Measurements from ENCODE around the gene SLC8A1. TPM values are rescaled to one million over a fixed set of nuclear protein-coding genes. Genes with fewer than 3 reads are reported as not detected.

The SLC8A1 gene
- total and polyA plus RNA-seq, 10 of the 15 experiments (the other 5 are each of a cell fraction or from before 2014, with no cell fraction given), result under 0.01 to 1.2 (median 0.01) TPM; not detected in 3

GRCh38 chr2:40155728-40156127 lies 296.2 kb downstream of the SLC8A1 start (continued):
- TF ChIP-seq ZNF687 (IDR thresholded peaks at IDR 0.05), result no peak
- TF ChIP-seq CHD1 (IDR thresholded peaks at IDR 0.05; ENCODE audit: low read depth, low read length), result no peak
- TF ChIP-seq HCFC1 (IDR thresholded peaks at IDR 0.05; ENCODE audit: low read length), result no peak
- no peak for TF ChIP-seq EED (IDR thresholded peaks at IDR 0.05; ENCODE audit: low read depth)
- no peak for TF ChIP-seq ZNF592 (IDR thresholded peaks at IDR 0.05)
- no peak for TF ChIP-seq SIX5 (IDR thresholded peaks at IDR 0.05; ENCODE audit: low read depth, low read length, severe bottlenecking)
- TF ChIP-seq RELB (IDR thresholded peaks at IDR 0.05; ENCODE audit: low read depth), result no peak
- no peak for TF ChIP-seq PAX5 (IDR thresholded peaks at IDR 0.05; ENCODE audit: borderline replicate concordance, low read depth, low read length)
- TF ChIP-seq ZNF384 (IDR thresholded peaks at IDR 0.05; ENCODE audit: borderline replicate concordance, low read depth, low read length), result no peak
- no peak for TF ChIP-seq MXI1 (IDR thresholded peaks at IDR 0.05; ENCODE audit: low read depth, low read length)

All from GM12878 (cell line).